Keratinocyte (primary cell): ENCODE measurements around the gene DPP10. TPM values are rescaled to one million over a fixed set of nuclear protein-coding genes. Genes with fewer than 3 reads are reported as not detected.

Experiments used
- DNase-seq: peaks from one replicate; pipeline ENCODE4 v3.0.0-alpha.2; 2011; ENCODE audit warnings: low read depth, missing footprints, low spot score
- FAIRE-seq: peaks from 2 replicates; lab custom pipeline; 2011; peaks lifted over from hg19 to GRCh38; lab: Jason Lieb, UNC
- H2AFZ ChIP-seq: 2 replicates; pipeline ENCODE4 v1.6.0; 2012; ENCODE audit warnings: low read length, control low read depth, inconsistent platforms; ENCODE audit not compliant: control insufficient read depth
- H3K27ac ChIP-seq: 2 replicates; pipeline ENCODE4 v1.5.1; 2011; ENCODE audit warnings: low read length; ENCODE audit not compliant: control insufficient read depth, insufficient read depth
- H3K27me3 ChIP-seq: 3 replicates; pipeline ENCODE4 v1.6.0; 2011; ENCODE audit warnings: low read length; ENCODE audit not compliant: control insufficient read depth, insufficient read depth; ENCODE audit errors: extremely low read depth
- H3K36me3 ChIP-seq, 2 experiments: 2 replicates in 1 of 2; 3 replicates in 1 of 2; pipeline ENCODE4 v1.5.1; 2011; ENCODE audit warnings: low read length in 2 of 2, mild to moderate bottlenecking in 1 of 2; ENCODE audit not compliant: control insufficient read depth in 2 of 2, insufficient read depth in 2 of 2; ENCODE audit errors: extremely low read depth in 1 of 2
- H3K4me1 ChIP-seq: 3 replicates; pipeline ENCODE4 v1.5.1; 2011; ENCODE audit warnings: low read length; ENCODE audit not compliant: control insufficient read depth, insufficient read depth; ENCODE audit errors: extremely low read depth
- H3K4me2 ChIP-seq: 3 replicates; pipeline ENCODE4 v1.6.0; 2011; ENCODE audit warnings: low read depth, low read length; ENCODE audit not compliant: control insufficient read depth, insufficient read depth; ENCODE audit errors: extremely low read depth
- H3K4me3 ChIP-seq, 3 experiments: fragments of 200-600 bp in 1 of 3; sonication (generic) in 1 of 3; 2 replicates in 2 of 3; 3 replicates in 1 of 3; pipeline ENCODE4 v1.5.1; 2011 to 2016; ENCODE audit warnings: low read length in 3 of 3, mild to moderate bottlenecking in 3 of 3, control low read depth in 2 of 3, inconsistent platforms in 1 of 3, low read depth in 1 of 3, mixed read lengths in 1 of 3, mixed run types in 1 of 3, moderate library complexity in 1 of 3; ENCODE audit not compliant: control insufficient read depth in 2 of 3, insufficient read depth in 2 of 3; ENCODE audit errors: extremely low read depth in 1 of 3
- H3K79me2 ChIP-seq: 2 replicates; pipeline ENCODE4 v1.6.0; 2012; ENCODE audit warnings: low read length; ENCODE audit not compliant: control insufficient read depth, insufficient read depth
- H3K9ac ChIP-seq: 3 replicates; pipeline ENCODE4 v1.6.0; 2011; ENCODE audit warnings: low read length; ENCODE audit not compliant: control insufficient read depth, insufficient read depth; ENCODE audit errors: extremely low read depth
- H3K9me1 ChIP-seq: 3 replicates; pipeline ENCODE4 v1.6.0; 2011; ENCODE audit warnings: low read length; ENCODE audit not compliant: control insufficient read depth, insufficient read depth; ENCODE audit errors: extremely low read depth
- H3K9me3 ChIP-seq: 2 replicates; pipeline ENCODE4 v1.5.1; 2012; ENCODE audit warnings: low read depth, low read length; ENCODE audit not compliant: control insufficient read depth
- H4K20me1 ChIP-seq: 3 replicates; pipeline ENCODE4 v1.6.0; 2011; ENCODE audit warnings: low read length; ENCODE audit not compliant: control insufficient read depth, insufficient read depth; ENCODE audit errors: extremely low read depth
- EZH2 ChIP-seq: IDR thresholded peaks from one replicate; pipeline ENCODE4 v1.6.1; 2012; ENCODE audit warnings: inconsistent platforms, mild to moderate bottlenecking, low read length, moderate library complexity
- dilution Hi-C: fragments of 300-500 bp; cut with MboI; formaldehyde crosslinking; loops from one replicate; pipeline ENCODE4 v1.7.0; 2020; ENCODE audit warnings: low sequenced_read_pairs; ENCODE audit not compliant: extremely low pct_ligation_motif_present
- polyA plus RNA-seq, 5 experiments: library from polyadenylated mRNA; depleted of rRNA in 3 of 5; stranded (reverse) in 3 of 5; stranded (forward) in 1 of 5; unstranded in 1 of 5; fragments of >200 nt; gene quantifications; 1 replicate in 1 of 5; 2 replicates in 3 of 5; 3 replicates in 1 of 5; pipeline versions ENCODE4 v1.2.1 to v1.2.3, GENCODE V29; 2011 to 2012; ENCODE audit warnings: missing spikeins in 2 of 5, low read depth in 1 of 5, low replicate concordance in 1 of 5
- TF ChIP-seq, protein P1 (sequence below), 3 experiments: IDR thresholded peaks in 1 of 3; conservative IDR thresholded peaks in 1 of 3; optimal IDR thresholded peaks in 1 of 3; 2 replicates in 2 of 3; 3 replicates in 1 of 3; pipeline versions ENCODE3 to v1.5.1; 2011; ENCODE audit warnings: low read length in 3 of 3, mild to moderate bottlenecking in 3 of 3, moderate library complexity in 2 of 3, control low read depth in 1 of 3, inconsistent platforms in 1 of 3; ENCODE audit not compliant: insufficient read depth in 2 of 3; ENCODE audit errors: extremely low read depth in 1 of 3

DPP10 gene
- polyA plus RNA-seq, 1 donor (not counting 4 experiments of a cell fraction or from before 2014, with no cell fraction given): not detected

GRCh38 chr2:115129536-115129935, 687.1 kb downstream of the DPP10 start:
- dilution Hi-C loops: no loop called here
- no peaks in the 10 kb centered on the region for H3K4me1 ChIP-seq
- no peak for TF ChIP-seq EZH2
- H3K36me3 ChIP-seq: no peaks in the 10 kb centered on the region
- H3K9me3 ChIP-seq: no peaks in the 10 kb centered on the region
- no peak overlapping the region for H3K4me3 ChIP-seq
- H3K27ac ChIP-seq: no peak overlapping the region
- H2AFZ ChIP-seq: no peak overlapping the region
- FAIRE-seq (no peak), DNase-seq (no peak)
- no peaks in the 10 kb centered on the region for H4K20me1 ChIP-seq
- no peak overlapping the region for H3K4me2 ChIP-seq
- H3K9ac ChIP-seq: no peak overlapping the region
- no peaks in the 10 kb centered on the region for H3K27me3 ChIP-seq
- H3K9me1 ChIP-seq: no peaks in the 10 kb centered on the region
- no peaks in the 10 kb centered on the region for H3K79me2 ChIP-seq

GRCh38 chr2:115160531-115161080, 718.2 kb downstream of the DPP10 start:
- TF ChIP-seq, protein P1, sequence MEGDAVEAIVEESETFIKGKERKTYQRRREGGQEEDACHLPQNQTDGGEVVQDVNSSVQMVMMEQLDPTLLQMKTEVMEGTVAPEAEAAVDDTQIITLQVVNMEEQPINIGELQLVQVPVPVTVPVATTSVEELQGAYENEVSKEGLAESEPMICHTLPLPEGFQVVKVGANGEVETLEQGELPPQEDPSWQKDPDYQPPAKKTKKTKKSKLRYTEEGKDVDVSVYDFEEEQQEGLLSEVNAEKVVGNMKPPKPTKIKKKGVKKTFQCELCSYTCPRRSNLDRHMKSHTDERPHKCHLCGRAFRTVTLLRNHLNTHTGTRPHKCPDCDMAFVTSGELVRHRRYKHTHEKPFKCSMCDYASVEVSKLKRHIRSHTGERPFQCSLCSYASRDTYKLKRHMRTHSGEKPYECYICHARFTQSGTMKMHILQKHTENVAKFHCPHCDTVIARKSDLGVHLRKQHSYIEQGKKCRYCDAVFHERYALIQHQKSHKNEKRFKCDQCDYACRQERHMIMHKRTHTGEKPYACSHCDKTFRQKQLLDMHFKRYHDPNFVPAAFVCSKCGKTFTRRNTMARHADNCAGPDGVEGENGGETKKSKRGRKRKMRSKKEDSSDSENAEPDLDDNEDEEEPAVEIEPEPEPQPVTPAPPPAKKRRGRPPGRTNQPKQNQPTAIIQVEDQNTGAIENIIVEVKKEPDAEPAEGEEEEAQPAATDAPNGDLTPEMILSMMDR (optimal IDR thresholded peaks at IDR 0.05 in 1 of 3, IDR thresholded peaks at IDR 0.05 in 1 of 3, conservative IDR thresholded peaks at IDR 0.05 in 1 of 3; ENCODE audit: extremely low read depth in 1 of 3, insufficient read depth in 2 of 3, low read length in 3 of 3): no peak
- no peak for TF ChIP-seq EZH2
- no peaks in the 10 kb centered on the region for H3K79me2 ChIP-seq
- H4K20me1 ChIP-seq: no peaks in the 10 kb centered on the region
- no peak overlapping the region for H3K4me3 ChIP-seq
- FAIRE-seq (no peak), DNase-seq (no peak)
- no peaks in the 10 kb centered on the region for H3K4me1 ChIP-seq
- no peak overlapping the region for H3K27ac ChIP-seq
- no peaks in the 10 kb centered on the region for H3K9me3 ChIP-seq
- dilution Hi-C loops: no loop called here
- H3K27me3 ChIP-seq: peaks cover 19% of the 10 kb centered on the region
- no peak overlapping the region for H3K9ac ChIP-seq
- H3K9me1 ChIP-seq: no peaks in the 10 kb centered on the region
- H3K36me3 ChIP-seq: no peaks in the 10 kb centered on the region
- no peak overlapping the region for H3K4me2 ChIP-seq
- no peak overlapping the region for H2AFZ ChIP-seq
